ENCODE measurements around the gene ABCB6. TPM values are rescaled to one million over a fixed set of nuclear protein-coding genes. Genes with fewer than 3 reads are reported as not detected.

Gene ABCB6
- total RNA-seq, 1 donor, result 1.3 TPM

Other genes starting within 250 kb of the ABCB6 start
- gene FEV, start 233.8 kb downstream of the ABCB6 start, total RNA-seq, result not detected
- gene CRYBA2, start 225.5 kb downstream of the ABCB6 start, total RNA-seq, result not detected
- gene CFAP65, start 177.4 kb downstream of the ABCB6 start, total RNA-seq, result 0.10 TPM
- 0.10 TPM for gene IHH, start 158.0 kb downstream of the ABCB6 start, total RNA-seq
- gene NHEJ1, start 58.1 kb downstream of the ABCB6 start, total RNA-seq, result 13.7 TPM
- gene SLC23A3, start 48.9 kb downstream of the ABCB6 start, total RNA-seq, result 0.31 TPM
- 27.5 TPM for gene CNPPD1, start 42.0 kb downstream of the ABCB6 start, total RNA-seq
- gene RETREG2, start 40.7 kb downstream of the ABCB6 start, total RNA-seq, result 64.0 TPM
- 41.6 TPM for gene ZFAND2B, start 12.2 kb downstream of the ABCB6 start, total RNA-seq
- 30.3 TPM for gene ATG9A, start 10.7 kb upstream of the ABCB6 start, total RNA-seq
- gene ANKZF1, start 10.8 kb upstream of the ABCB6 start, total RNA-seq, result 45.4 TPM
- gene GLB1L, start 26.5 kb upstream of the ABCB6 start, total RNA-seq, result 3.4 TPM
- gene STK16, start 26.5 kb upstream of the ABCB6 start, total RNA-seq, result 18.5 TPM
- not detected for gene TUBA4B, start 34.3 kb upstream of the ABCB6 start, total RNA-seq
- gene TUBA4A, start 35.0 kb upstream of the ABCB6 start, total RNA-seq, result 108 TPM
- gene DNAJB2, start 60.4 kb upstream of the ABCB6 start, total RNA-seq, result 57.5 TPM
- 1.3 TPM for gene PTPRN, start 90.4 kb upstream of the ABCB6 start, total RNA-seq
- not detected for gene RESP18, start 113.8 kb upstream of the ABCB6 start, total RNA-seq
- 24.9 TPM for gene DNPEP, start 169.0 kb upstream of the ABCB6 start, total RNA-seq
- gene DES, start 199.4 kb upstream of the ABCB6 start, total RNA-seq, result 1.3 TPM
- 2.4 TPM for gene SPEG, start 215.9 kb upstream of the ABCB6 start, total RNA-seq